H1 (cell line): Measurements from ENCODE around the gene SAMD9. TPM values are rescaled to one million over a fixed set of nuclear protein-coding genes. Genes with fewer than 3 reads are reported as not detected.

Source experiments
- CTCF ChIA-PET: fragments of 300-600 bp; sonication (Branson Sonifier 250); formaldehyde crosslinking; loops from one replicate; lab custom pipeline; 2021; ENCODE audit not compliant: partially characterized antibody; lab: Charles Lee
- POLR2A ChIA-PET: fragments of 300-600 bp; sonication (Branson Sonifier 250); formaldehyde crosslinking; loops from one replicate; lab custom pipeline; 2021; ENCODE audit warnings: inconsistent platforms; ENCODE audit not compliant: partially characterized antibody; lab: Charles Lee
- DNase-seq, 2 experiments: peaks; one replicate each; pipeline versions ENCODE4 v3.0.0 to v3.0.0-alpha.2; 2010 to 2022; ENCODE audit warnings: low spot score in 2 of 2, low read depth in 1 of 2, mixed read lengths in 1 of 2
- FAIRE-seq: peaks from 2 replicates; lab custom pipeline; 2011; peaks lifted over from hg19 to GRCh38; lab: Jason Lieb, UNC
- H2AFZ ChIP-seq: 2 replicates; pipeline ENCODE4 v1.8.1; 2012; ENCODE audit warnings: low read length, inconsistent platforms
- H2AK5ac ChIP-seq: 2 replicates; pipeline ENCODE4 v1.6.1; 2013; ENCODE audit warnings: low read depth, low read length
- H2BK120ac ChIP-seq: replicated peaks from 2 replicates; pipeline ENCODE3; 2013; ENCODE audit warnings: low read depth, low read length, inconsistent platforms
- H2BK12ac ChIP-seq: 2 replicates; pipeline ENCODE4 v1.6.1; 2013; ENCODE audit warnings: low read depth, low read length
- H2BK15ac ChIP-seq: 2 replicates; pipeline ENCODE4 v1.6.1; 2013; ENCODE audit warnings: low read length
- H2BK20ac ChIP-seq: 2 replicates; pipeline ENCODE4 v1.6.1; 2013; ENCODE audit warnings: low read length
- H2BK5ac ChIP-seq: 2 replicates; pipeline ENCODE4 v1.6.1; 2013; ENCODE audit warnings: low read depth, low read length
- H3K14ac ChIP-seq: 2 replicates; pipeline ENCODE4 v1.6.1; 2013; ENCODE audit warnings: inconsistent platforms; ENCODE audit not compliant: insufficient read length
- H3K18ac ChIP-seq: 2 replicates; pipeline ENCODE4 v1.6.1; 2013; ENCODE audit warnings: low read length; ENCODE audit errors: extremely low read depth
- H3K23ac ChIP-seq: 2 replicates; pipeline ENCODE4 v1.6.1; 2013; ENCODE audit warnings: inconsistent platforms; ENCODE audit not compliant: insufficient read length
- H3K23me2 ChIP-seq: 2 replicates; pipeline ENCODE4 v1.6.1; 2013; ENCODE audit warnings: low read depth, low read length
- H3K27ac ChIP-seq: 2 replicates; pipeline ENCODE4 v1.6.1; 2011; ENCODE audit warnings: low read depth, low read length, inconsistent platforms
- H3K27me3 ChIP-seq, 4 experiments: replicated peaks in 1 of 4; 1 replicate in 1 of 4; 2 replicates in 3 of 4; pipeline versions ENCODE4 v1.6.1 to v1.8.1; 2011 to 2013; ENCODE audit warnings: low read length in 3 of 4, mild to moderate bottlenecking in 3 of 4, inconsistent platforms in 2 of 4, mixed read lengths in 2 of 4, moderate library complexity in 1 of 4; ENCODE audit not compliant: control insufficient read depth in 3 of 4, insufficient read depth in 3 of 4; ENCODE audit errors: extremely low read depth in 1 of 4
- H3K36me3 ChIP-seq, 4 experiments: 2 replicates each; pipeline versions ENCODE4 v1.6.1 to v1.8.1; 2011 to 2013; ENCODE audit warnings: mild to moderate bottlenecking in 4 of 4, low read length in 3 of 4, moderate library complexity in 2 of 4, control low read depth in 1 of 4, inconsistent platforms in 1 of 4; ENCODE audit not compliant: insufficient read depth in 4 of 4, control insufficient read depth in 2 of 4
- H3K4ac ChIP-seq: replicated peaks from 2 replicates; pipeline ENCODE3; 2013; ENCODE audit warnings: low read length, low read depth, mixed read lengths, inconsistent platforms; ENCODE audit not compliant: insufficient read length
- H3K4me1 ChIP-seq, 4 experiments: replicated peaks in 1 of 4; 1 replicate in 1 of 4; 2 replicates in 3 of 4; pipeline versions ENCODE4 v1.6.1 to v1.8.1; 2011 to 2013; ENCODE audit warnings: low read length in 3 of 4, inconsistent platforms in 2 of 4, mixed read lengths in 1 of 4; ENCODE audit not compliant: insufficient read depth in 4 of 4, control insufficient read depth in 3 of 4
- H3K4me2 ChIP-seq, 2 experiments: 2 replicates each; pipeline versions ENCODE4 v1.6.1 to v1.8.1; 2011 to 2013; ENCODE audit warnings: low read depth in 2 of 2, low read length in 2 of 2, control low read depth in 1 of 2, inconsistent platforms in 1 of 2, mild to moderate bottlenecking in 1 of 2; ENCODE audit not compliant: insufficient read depth in 1 of 2
- H3K4me3 ChIP-seq, 4 experiments: fragments of 200-600, 300-600 bp in 1 of 4; sonication (generic), shearing (Covaris generic), sonication (Bioruptor Twin) in 1 of 4; 2 replicates each; pipeline versions ENCODE4 v1.5.1 to v1.8.1; 2011 to 2016; ENCODE audit warnings: low read length in 4 of 4, low read depth in 3 of 4, control low read depth in 2 of 4, inconsistent platforms in 2 of 4, mild to moderate bottlenecking in 2 of 4, mixed read lengths in 1 of 4, moderate library complexity in 1 of 4; ENCODE audit not compliant: insufficient read depth in 2 of 4; ENCODE audit errors: extremely low read depth in 1 of 4
- H3K56ac ChIP-seq: replicated peaks from 2 replicates; pipeline ENCODE3; 2013; ENCODE audit warnings: low read depth, mild to moderate bottlenecking, mixed read lengths, low read length, inconsistent platforms; ENCODE audit not compliant: insufficient read length
- H3K79me1 ChIP-seq: 2 replicates; pipeline ENCODE4 v1.6.1; 2013; ENCODE audit warnings: low read depth, low read length, control low read depth
- H3K79me2 ChIP-seq, 2 experiments: 2 replicates each; pipeline versions ENCODE4 v1.6.1 to v1.8.1; 2012 to 2013; ENCODE audit warnings: low read length in 2 of 2, mild to moderate bottlenecking in 2 of 2, inconsistent platforms in 1 of 2; ENCODE audit not compliant: insufficient read depth in 2 of 2, control insufficient read depth in 1 of 2
- H3K9ac ChIP-seq, 4 experiments: replicated peaks in 1 of 4; 1 replicate in 1 of 4; 2 replicates in 3 of 4; pipeline versions ENCODE4 v1.6.1 to v1.8.1; 2011 to 2013; ENCODE audit warnings: low read depth in 3 of 4, low read length in 3 of 4, control low read depth in 2 of 4, mild to moderate bottlenecking in 2 of 4, moderate library complexity in 2 of 4, inconsistent platforms in 1 of 4; ENCODE audit errors: extremely low read depth in 1 of 4
- H3K9me3 ChIP-seq, 2 experiments: 2 replicates each; pipeline versions ENCODE4 v1.6.1 to v1.8.1; 2012 to 2013; ENCODE audit warnings: mild to moderate bottlenecking in 2 of 2, moderate library complexity in 2 of 2, control low read depth in 1 of 2, inconsistent platforms in 1 of 2, low read depth in 1 of 2, low read length in 1 of 2, mixed read lengths in 1 of 2; ENCODE audit not compliant: insufficient read depth in 2 of 2
- H4K20me1 ChIP-seq, 2 experiments: replicated peaks in 1 of 2; 2 replicates each; pipeline versions ENCODE3 to v1.8.1; 2011 to 2013; ENCODE audit warnings: inconsistent platforms in 2 of 2, low read length in 2 of 2, mild to moderate bottlenecking in 1 of 2; ENCODE audit not compliant: insufficient read depth in 2 of 2, control insufficient read depth in 1 of 2
- H4K5ac ChIP-seq: 2 replicates; pipeline ENCODE4 v1.6.1; 2013; ENCODE audit warnings: low read length, low read depth, mixed read lengths, inconsistent platforms; ENCODE audit not compliant: insufficient read length
- H4K8ac ChIP-seq: 2 replicates; pipeline ENCODE4 v1.8.0; 2013; ENCODE audit warnings: mild to moderate bottlenecking, moderate library complexity, low read length, inconsistent platforms; ENCODE audit not compliant: insufficient read depth; ENCODE audit errors: extremely low read depth
- H4K91ac ChIP-seq: replicated peaks from 2 replicates; pipeline ENCODE3; 2013; ENCODE audit warnings: low read length, mixed read lengths, inconsistent platforms; ENCODE audit not compliant: insufficient read length
- BCL11A ChIP-seq, 2 experiments: IDR thresholded peaks; one replicate each; pipeline ENCODE4 v1.6.1; 2011; ENCODE audit warnings: low read depth in 2 of 2, low read length in 2 of 2, mild to moderate bottlenecking in 2 of 2
- CBX5 ChIP-seq: fragments of 300-800, 300-1000 bp; sonication (generic); IDR thresholded peaks from 2 replicates; pipeline ENCODE4 v1.7.1; 2016; ENCODE audit warnings: antibody characterized with exemption, low read length, low read depth
- HDAC2 ChIP-seq, 2 experiments: fragments of 300-600 bp in 1 of 2; sonication (generic) in 1 of 2; IDR thresholded peaks; 2 replicates each; pipeline ENCODE4 v1.6.1; 2011 to 2012; ENCODE audit warnings: low read depth in 2 of 2, low read length in 2 of 2, mild to moderate bottlenecking in 2 of 2, moderate library complexity in 2 of 2, borderline replicate concordance in 1 of 2, inconsistent platforms in 1 of 2
- KDM1A ChIP-seq: fragments of 200-600, 300-600 bp; sonication (generic); IDR thresholded peaks from 2 replicates; pipeline ENCODE4 v1.7.1; 2016; ENCODE audit warnings: mild to moderate bottlenecking, low read length, borderline replicate concordance
- PHF8 ChIP-seq: fragments of 200-600 bp; sonication (generic); conservative IDR thresholded peaks from 2 replicates; pipeline ENCODE4 v1.7.1; 2012; ENCODE audit warnings: low read depth, mild to moderate bottlenecking, inconsistent platforms, low read length, moderate library complexity
- POLR2A ChIP-seq, 2 experiments: IDR thresholded peaks; 1 replicate in 1 of 2; 2 replicates in 1 of 2; pipeline ENCODE4 v1.6.1; 2011; ENCODE audit warnings: low read depth in 2 of 2, low read length in 2 of 2, mild to moderate bottlenecking in 2 of 2; ENCODE audit errors: control extremely low read depth in 1 of 2
- RAD21 ChIP-seq, 2 experiments: IDR thresholded peaks in 1 of 2; conservative IDR thresholded peaks in 1 of 2; 2 replicates each; pipeline ENCODE4 v1.6.1; 2011; ENCODE audit warnings: low read depth in 2 of 2, low read length in 2 of 2, improper control_type of control experiment in 1 of 2, inconsistent platforms in 1 of 2, mild to moderate bottlenecking in 1 of 2, moderate library complexity in 1 of 2
- RFX5 ChIP-seq: IDR thresholded peaks from 2 replicates; pipeline ENCODE4 v1.6.1; 2011; ENCODE audit warnings: low read depth, low read length, improper control_type of control experiment, borderline replicate concordance
- SIRT6 ChIP-seq: IDR thresholded peaks from one replicate; pipeline ENCODE4 v1.7.1; 2012; ENCODE audit warnings: low read length, inconsistent platforms
- SRF ChIP-seq: IDR thresholded peaks from 2 replicates; pipeline ENCODE4 v1.6.1; 2011; ENCODE audit warnings: mild to moderate bottlenecking, low read depth, low read length, moderate library complexity
- TBP ChIP-seq: IDR thresholded peaks from 2 replicates; pipeline ENCODE4 v1.6.1; 2011; ENCODE audit warnings: low read depth, low read length, improper control_type of control experiment
- TEAD4 ChIP-seq: IDR thresholded peaks from 2 replicates; pipeline ENCODE4 v1.6.1; 2012; ENCODE audit warnings: low read depth, low read length, inconsistent platforms, mixed read lengths
- ZNF274 ChIP-seq: IDR thresholded peaks from 2 replicates; pipeline ENCODE4 v1.7.0; 2012; ENCODE audit warnings: low read length, borderline replicate concordance; ENCODE audit errors: extremely low read depth
- WGBS, 2 experiments: shearing (Covaris generic) in 1 of 2; methylation state at CpG; one replicate each; pipeline versions ENCODE4 v1.1.6 to v1.1.7; 2013 to 2015; ENCODE audit warnings: low lambda C conversion rate in 2 of 2, mixed read lengths in 2 of 2, inconsistent platforms in 1 of 2, low coverage in 1 of 2, missing lambda C conversion rate in 1 of 2; ENCODE audit not compliant: insufficient replicate concordance in 2 of 2, insufficient coverage in 1 of 2, insufficient read length in 1 of 2; ENCODE audit errors: extremely low coverage in 1 of 2, missing lambda C conversion rate in 1 of 2; 5-methylcytosine and 5-hydroxymethylcytosine counted together
- polyA plus RNA-seq, 7 experiments: library from polyadenylated mRNA; depleted of rRNA in 3 of 7; stranded (reverse) in 5 of 7; unstranded in 2 of 7; fragments of >200 nt in 5 of 7; fragments of 200-250 nt in 2 of 7; gene quantifications; 1 replicate in 5 of 7; 2 replicates in 1 of 7; 4 replicates in 1 of 7; pipeline versions ENCODE4 v1.2.1 to v1.2.3, GENCODE V29; 2011 to 2013; ENCODE audit warnings: missing spikeins in 2 of 7, mixed read lengths in 2 of 7
- total RNA-seq: library from RNA; stranded (reverse); fragmentation: NEBNext Ultra II Directional; extraction: Animal tissue kit (Norgen Biotek cat#: 25700); gene quantifications from 2 replicates; pipeline ENCODE4 v1.2.1, GENCODE V29; 2021
- TF ChIP-seq, protein P1 (sequence below): IDR thresholded peaks from 2 replicates; pipeline ENCODE4 v1.6.1; 2012; ENCODE audit warnings: inconsistent platforms

Gene SAMD9
- total and polyA plus RNA-seq, 2 of the 8 experiments (the other 6 are each of a cell fraction or from before 2014, with no cell fraction given): 0.02 TPM; not detected in 1

DNA sequence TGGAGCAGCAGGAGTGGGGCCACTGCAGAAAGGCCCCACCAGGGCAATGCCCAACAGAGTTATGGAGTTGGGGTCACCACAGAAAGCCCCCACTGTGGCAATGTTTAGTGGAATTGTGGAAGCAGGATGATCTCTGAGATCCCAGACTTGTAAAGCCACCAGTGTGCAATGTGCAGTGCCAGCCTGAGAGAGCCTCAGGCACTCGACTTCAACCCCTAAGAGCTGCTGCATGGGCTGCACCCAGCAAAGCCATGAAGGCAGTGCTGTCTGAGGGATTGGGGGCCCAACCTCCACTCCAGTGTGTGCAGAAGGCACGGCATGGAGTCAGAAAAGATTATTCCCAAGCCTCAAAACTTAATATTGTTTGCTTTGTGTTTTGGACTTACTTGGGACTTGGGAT lies 20.4 kb downstream of the SAMD9 start:
- no peaks in the 10 kb centered on the region for H3K9me3 ChIP-seq
- no peak overlapping the region for H2AFZ ChIP-seq
- H3K23ac ChIP-seq: no peak overlapping the region
- H3K27ac ChIP-seq: no peak overlapping the region
- H3K9ac ChIP-seq: no peak overlapping the region
- H2BK20ac ChIP-seq: no peak overlapping the region
- no peak overlapping the region for H4K8ac ChIP-seq
- CTCF ChIA-PET: no interaction called here
- H4K91ac ChIP-seq: no peak overlapping the region
- no peaks in the 10 kb centered on the region for H3K4me1 ChIP-seq
- POLR2A ChIA-PET: no interaction called here
- no peak overlapping the region for H4K5ac ChIP-seq
- no peaks in the 10 kb centered on the region; the same call in 1 of the 2 replicates for H3K23me2 ChIP-seq
- H3K4me3 ChIP-seq: no peak overlapping the region
- no peak overlapping the region for H3K4me2 ChIP-seq
- no peaks in the 10 kb centered on the region for H4K20me1 ChIP-seq
- no peak overlapping the region for H2BK5ac ChIP-seq
- DNase-seq: no peak
- no peak overlapping the region for H2BK15ac ChIP-seq
- no peaks in the 10 kb centered on the region for H3K79me2 ChIP-seq
- no peaks in the 10 kb centered on the region for H3K79me1 ChIP-seq
- no peak for FAIRE-seq
- no peak overlapping the region for H3K18ac ChIP-seq
- H3K4ac ChIP-seq: no peak overlapping the region
- H3K14ac ChIP-seq: no peak overlapping the region
- H2AK5ac ChIP-seq: no peak overlapping the region
- 85% methylated on average over 2 of the region's 2 CpGs; no CpG with 5 or more reads in 1 of the 2 experiments for WGBS, 2 experiments
- TF ChIP-seq, protein P1, sequence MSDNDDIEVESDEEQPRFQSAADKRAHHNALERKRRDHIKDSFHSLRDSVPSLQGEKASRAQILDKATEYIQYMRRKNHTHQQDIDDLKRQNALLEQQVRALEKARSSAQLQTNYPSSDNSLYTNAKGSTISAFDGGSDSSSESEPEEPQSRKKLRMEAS: no peak
- no peak for TF ChIP-seq TBP
- no peak for TF ChIP-seq POLR2A (IDR thresholded peaks at IDR 0.05; ENCODE audit: control extremely low read depth in 1 of 2, low read depth in 2 of 2, low read length in 2 of 2)
- no peak for TF ChIP-seq RFX5
- TF ChIP-seq TEAD4: no peak
- no peak for TF ChIP-seq SIRT6
- no peak for TF ChIP-seq KDM1A
- no peak for TF ChIP-seq ZNF274
- TF ChIP-seq RAD21 (IDR thresholded peaks at IDR 0.05 in 1 of 2, conservative IDR thresholded peaks at IDR 0.05 in 1 of 2; ENCODE audit: low read depth in 2 of 2, low read length in 2 of 2): no peak
- TF ChIP-seq PHF8: no peak
- TF ChIP-seq CBX5: no peak
- no peak for TF ChIP-seq HDAC2 (IDR thresholded peaks at IDR 0.05; ENCODE audit: borderline replicate concordance in 1 of 2, low read depth in 2 of 2, low read length in 2 of 2)
- no peak for TF ChIP-seq SRF
- TF ChIP-seq BCL11A (IDR thresholded peaks at IDR 0.05; ENCODE audit: low read depth in 2 of 2, low read length in 2 of 2): no peak
- TF ChIP-seq, all 59 proteins: peak for 0
- Histone ChIP-seq H3K56ac (no peak overlapping the region), H3K27me3 (no peaks in the 10 kb centered on the region), H2BK120ac (no peak overlapping the region), H2BK12ac (no peak overlapping the region), H3K36me3 (no peaks in the 10 kb centered on the region)
